ENCODE data around the gene SPINT1.

DNA sequence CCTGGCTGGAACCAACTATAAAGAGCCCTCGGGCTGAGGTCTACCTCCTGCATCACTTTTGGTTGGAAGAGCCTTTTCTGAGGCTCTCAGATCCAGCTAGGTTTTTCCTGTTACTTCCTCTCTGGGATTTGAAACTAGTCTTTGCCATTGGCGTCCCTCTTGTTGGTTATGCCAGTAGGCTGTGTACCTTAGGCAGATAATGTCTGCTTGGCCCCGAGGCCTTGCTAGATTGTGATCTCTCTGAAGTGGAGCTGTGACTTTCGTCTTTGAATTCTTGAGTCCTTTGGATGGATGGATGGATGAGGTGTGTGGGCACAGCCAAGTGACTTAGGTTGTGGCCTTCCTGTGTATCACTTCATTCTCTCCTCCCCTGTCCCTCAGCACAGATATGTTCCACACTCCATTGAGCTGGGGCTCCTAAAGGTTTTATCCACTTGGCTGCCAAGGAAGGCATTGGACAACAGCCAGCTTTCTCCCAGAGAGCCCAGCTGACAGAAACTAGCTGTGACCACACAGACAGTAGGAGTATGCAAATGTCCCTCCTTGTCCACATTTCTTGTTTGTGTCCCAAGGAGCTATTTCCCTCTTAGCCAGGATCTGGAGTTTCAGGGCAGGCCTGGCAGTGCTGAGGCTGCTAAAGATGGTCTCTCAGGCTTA, 28.7 kb upstream of the SPINT1 start:
- TF ChIP-seq LEF1 (IDR thresholded peaks at IDR 0.05; ENCODE audit: borderline replicate concordance) (no peak), SUZ12 (IDR thresholded peaks at IDR 0.05) (no peak), TARDBP (IDR thresholded peaks at IDR 0.05) (no peak), FOXM1 (IDR thresholded peaks at IDR 0.05; ENCODE audit: borderline replicate concordance) (no peak), SP1 (IDR thresholded peaks at IDR 0.05) (no peak)

Measured in HEK293T (cell line).